ENCODE data around the gene SLX4IP.

DNA sequence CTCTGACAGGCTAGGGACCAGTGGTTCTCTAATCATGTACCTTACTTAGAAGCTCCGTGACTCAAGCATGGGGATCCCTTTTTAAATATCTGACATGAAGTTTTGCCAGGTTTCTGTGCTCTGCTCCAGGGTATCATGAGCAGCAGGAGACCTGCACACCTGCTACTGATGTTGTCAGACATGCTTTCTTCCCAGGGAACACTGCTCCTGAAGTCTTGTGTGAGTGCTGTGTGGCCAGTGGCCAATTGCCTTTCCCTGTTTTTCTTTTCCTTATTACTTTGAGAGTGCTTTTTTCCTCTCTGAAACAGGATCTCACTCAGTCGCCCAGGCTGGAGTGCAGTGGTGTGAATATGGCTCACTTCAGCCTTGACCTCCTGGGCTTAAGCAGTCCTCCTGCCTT is 26.4 kb downstream of the SLX4IP start:
- TF ChIP-seq, protein P1, sequence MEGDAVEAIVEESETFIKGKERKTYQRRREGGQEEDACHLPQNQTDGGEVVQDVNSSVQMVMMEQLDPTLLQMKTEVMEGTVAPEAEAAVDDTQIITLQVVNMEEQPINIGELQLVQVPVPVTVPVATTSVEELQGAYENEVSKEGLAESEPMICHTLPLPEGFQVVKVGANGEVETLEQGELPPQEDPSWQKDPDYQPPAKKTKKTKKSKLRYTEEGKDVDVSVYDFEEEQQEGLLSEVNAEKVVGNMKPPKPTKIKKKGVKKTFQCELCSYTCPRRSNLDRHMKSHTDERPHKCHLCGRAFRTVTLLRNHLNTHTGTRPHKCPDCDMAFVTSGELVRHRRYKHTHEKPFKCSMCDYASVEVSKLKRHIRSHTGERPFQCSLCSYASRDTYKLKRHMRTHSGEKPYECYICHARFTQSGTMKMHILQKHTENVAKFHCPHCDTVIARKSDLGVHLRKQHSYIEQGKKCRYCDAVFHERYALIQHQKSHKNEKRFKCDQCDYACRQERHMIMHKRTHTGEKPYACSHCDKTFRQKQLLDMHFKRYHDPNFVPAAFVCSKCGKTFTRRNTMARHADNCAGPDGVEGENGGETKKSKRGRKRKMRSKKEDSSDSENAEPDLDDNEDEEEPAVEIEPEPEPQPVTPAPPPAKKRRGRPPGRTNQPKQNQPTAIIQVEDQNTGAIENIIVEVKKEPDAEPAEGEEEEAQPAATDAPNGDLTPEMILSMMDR (IDR thresholded peaks at IDR 0.05 in 8 of 11, conservative IDR thresholded peaks at IDR 0.05 in 3 of 11), result no peak
- TF ChIP-seq POLR2AphosphoS5 (IDR thresholded peaks at IDR 0.05), result no peak
